Measurements from ENCODE around the gene SNRPA.
A peak's percentile ranks its signal among the peaks of the same experiment; 100 is the strongest.

Gene SNRPA

GRCh38 chr19:40750874-40751537 is at the start of gene SNRPA:
TSS of gene SNRPA (plus strand) at chr19:40751203. CDS start at chr19:40751409, 206 bp downstream.
- peak; percentile 93 for DNase-seq (ENCODE audit: low spot score)
- in situ Hi-C loops (cut with MboI; ENCODE audit: low sequenced_read_pairs, unreplicated experiment): no loop called here
- no peak for TF ChIP-seq CTCF (IDR thresholded peaks at IDR 0.05; ENCODE audit: borderline replicate concordance, control extremely low read depth, extremely low read depth, insufficient read depth, missing control alignments)

GRCh38 chr19:40701758-40702157 is 49.2 kb upstream of the SNRPA start:
- no peak for TF ChIP-seq CTCF (IDR thresholded peaks at IDR 0.05; ENCODE audit: borderline replicate concordance, control extremely low read depth, extremely low read depth, insufficient read depth, missing control alignments)
- in situ Hi-C loops (cut with MboI; ENCODE audit: low sequenced_read_pairs, unreplicated experiment): no loop called here
- no peak for DNase-seq (ENCODE audit: low spot score)

GRCh38 chr19:40702337-40703012 is 48.5 kb upstream of the SNRPA start:
- in situ Hi-C loops (cut with MboI; ENCODE audit: low sequenced_read_pairs, unreplicated experiment): no loop called here
- no peak for DNase-seq (ENCODE audit: low spot score)
- no peak for TF ChIP-seq CTCF (IDR thresholded peaks at IDR 0.05; ENCODE audit: borderline replicate concordance, control extremely low read depth, extremely low read depth, insufficient read depth, missing control alignments)

- in situ Hi-C loops (cut with MboI; ENCODE audit: low sequenced_read_pairs, unreplicated experiment): no loop called here
- TF ChIP-seq CTCF (IDR thresholded peaks at IDR 0.05; ENCODE audit: borderline replicate concordance, control extremely low read depth, extremely low read depth, insufficient read depth, missing control alignments): no peak
- no peak for DNase-seq (ENCODE audit: low spot score)
These were observed 47.8 kb upstream of the SNRPA start for GRCh38 chr19:40703029-40703755.

- in situ Hi-C loops (cut with MboI; ENCODE audit: low sequenced_read_pairs, unreplicated experiment): no loop called here
- no peak for TF ChIP-seq CTCF (IDR thresholded peaks at IDR 0.05; ENCODE audit: borderline replicate concordance, control extremely low read depth, extremely low read depth, insufficient read depth, missing control alignments)
- no peak for DNase-seq (ENCODE audit: low spot score)
These were observed 46.3 kb upstream of the SNRPA start for GRCh38 chr19:40704491-40705361.

GRCh38 chr19:40705362-40705651 is 45.7 kb upstream of the SNRPA start:
- TF ChIP-seq CTCF (IDR thresholded peaks at IDR 0.05; ENCODE audit: borderline replicate concordance, control extremely low read depth, extremely low read depth, insufficient read depth, missing control alignments): no peak
- in situ Hi-C loops (cut with MboI; ENCODE audit: low sequenced_read_pairs, unreplicated experiment): no loop called here
- DNase-seq (ENCODE audit: low spot score): no peak

Measured in GM13976 (cell line).